HG03571 (cell line): ENCODE results near the gene NDUFA7.
"Not testable (repeated sequence)": the region's sequence is repeated elsewhere in the genome, so short reads cannot be mapped to it uniquely, and the experiment has no call there.

ENCODE experiments used
- ATAC-seq: cut with Tn5 transposase; IDR thresholded peaks from one replicate; pipeline ENCODE4 v1.9.1; 2021; ENCODE audit not compliant: unreplicated experiment

Gene NDUFA7

DNA sequence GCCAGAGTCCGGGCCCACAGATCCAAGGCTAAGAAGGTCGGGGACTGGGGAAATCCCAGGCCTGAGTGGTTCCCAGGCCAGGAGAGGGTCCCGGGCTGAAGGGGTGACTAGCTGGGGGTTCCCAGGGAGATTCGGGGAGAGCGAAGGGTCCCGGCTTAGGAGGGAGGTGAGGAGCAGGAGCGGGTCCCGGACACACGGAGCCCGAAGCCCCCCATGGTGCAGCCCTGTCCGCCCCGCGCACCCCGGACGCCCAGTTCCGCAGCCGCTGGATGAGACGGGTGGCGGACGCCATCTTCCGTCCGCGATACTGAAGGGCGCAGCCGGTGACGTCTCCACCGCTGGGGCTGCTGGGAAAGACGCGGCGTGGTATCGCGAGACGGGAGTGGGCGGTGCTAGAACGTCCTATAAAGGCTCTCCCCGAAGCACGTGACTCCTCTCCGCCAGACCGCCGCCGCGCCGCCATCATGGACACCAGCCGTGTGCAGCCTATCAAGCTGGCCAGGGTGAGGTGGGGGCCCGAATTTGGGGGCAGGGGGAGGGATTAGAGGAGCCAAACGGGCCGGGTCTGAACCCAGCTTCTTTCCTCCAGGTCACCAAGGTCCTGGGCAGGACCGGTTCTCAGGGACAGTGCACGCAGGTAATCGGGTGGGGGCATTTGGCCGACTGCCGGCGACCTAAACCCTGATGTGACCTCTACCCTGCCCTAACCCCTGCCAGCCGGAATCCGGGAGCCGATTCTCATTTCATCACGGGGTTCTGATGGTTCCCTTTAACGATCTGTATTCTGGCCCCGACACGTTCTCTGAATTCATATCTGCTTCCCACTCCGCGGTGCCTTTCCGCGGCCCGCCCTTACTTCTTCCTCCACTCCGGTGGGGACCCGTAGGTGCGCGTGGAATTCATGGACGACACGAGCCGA is at the start of gene NDUFA7, which contains the start of gene RPS28:
Gene NDUFA7, minus strand, starts transcription at position 309 of the 919 bp plus-strand sequence. Its CDS starts 17 bp downstream, at position 292.
Gene RPS28, plus strand, starts transcription at position 430 of the 919 bp plus-strand sequence. Its CDS starts 35 bp downstream, at position 465.
- ATAC-seq = peak; percentile 65

DNA sequence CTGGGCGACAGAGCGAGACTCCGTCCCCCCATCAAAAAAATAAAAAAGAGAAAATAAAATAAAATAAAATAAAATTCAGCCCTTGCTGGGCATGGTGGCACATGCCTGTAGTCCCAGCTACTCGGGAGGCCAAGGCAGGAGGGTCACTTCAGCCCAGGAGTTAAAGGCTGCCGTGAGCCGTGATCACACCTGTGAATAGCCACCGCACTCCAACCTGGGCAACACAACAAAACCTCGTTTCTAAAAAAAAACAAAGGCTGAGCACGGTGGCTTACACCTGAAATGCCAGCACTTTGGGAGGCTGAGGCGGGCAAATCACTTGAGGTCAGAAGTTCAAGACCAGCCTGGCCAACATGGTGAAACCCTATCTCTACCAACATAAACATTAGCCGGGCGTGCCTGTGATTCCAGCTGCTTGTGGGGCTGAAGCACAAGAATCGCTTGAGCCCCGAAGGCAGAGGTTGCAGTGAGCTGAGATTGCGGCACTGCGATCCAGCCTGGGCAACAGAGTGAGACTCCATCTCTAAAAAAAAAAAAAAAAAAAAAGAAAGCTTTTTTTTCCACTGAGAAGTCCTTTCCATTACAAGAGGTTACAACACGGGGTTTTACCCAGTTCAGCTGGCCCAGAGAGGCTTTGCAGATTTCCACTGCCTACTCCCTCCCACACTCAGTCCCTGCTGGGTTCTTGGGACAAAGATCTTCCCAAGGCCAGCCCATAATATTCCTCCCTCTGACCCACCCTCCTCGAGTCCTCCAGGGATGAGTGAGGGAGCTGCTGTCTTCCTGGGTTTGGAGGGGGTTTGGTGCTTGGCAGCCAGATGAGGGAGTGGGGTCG is 49.2 kb upstream of the NDUFA7 start:
- ATAC-seq = no peak

- ATAC-seq = no peak
Measured at GRCh38 chr19:8367327-8368001, 46.3 kb upstream of the NDUFA7 start.

DNA sequence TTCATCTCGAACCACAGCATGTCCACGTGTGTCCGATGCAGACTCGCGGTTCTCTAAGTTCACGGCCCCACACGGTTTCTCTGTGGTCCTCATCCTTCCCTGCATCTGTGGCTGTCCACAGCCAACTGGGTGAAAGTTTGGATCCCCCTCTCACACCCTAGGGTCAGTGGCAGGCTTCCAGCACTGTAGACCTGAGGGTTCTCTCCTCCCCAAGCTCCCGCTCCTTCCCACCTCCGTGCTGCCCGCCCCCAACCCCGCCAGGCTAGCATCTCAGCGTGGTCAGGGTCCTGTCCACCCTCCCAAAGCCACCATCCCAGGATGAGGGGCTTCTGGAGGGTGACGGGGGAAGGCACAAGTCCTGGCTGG is 45.8 kb upstream of the NDUFA7 start:
- ATAC-seq = no peak

GRCh38 chr19:8366121-8366581 is 45.0 kb upstream of the NDUFA7 start:
- ATAC-seq = no peak

- ATAC-seq = no peak
Measured at GRCh38 chr19:8363803-8364771, 42.9 kb upstream of the NDUFA7 start, which contains the start of gene ANGPTL4. TSS of gene ANGPTL4 (plus strand) at chr19:8364155. CDS start at chr19:8364322, 167 bp downstream.

GRCh38 chr19:8361921-8362793 is 41.0 kb upstream of the NDUFA7 start:
- no peak for ATAC-seq

GRCh38 chr19:8360196-8360595 is 39.0 kb upstream of the NDUFA7 start:
- ATAC-seq = no peak

GRCh38 chr19:8358948-8359347 is 37.8 kb upstream of the NDUFA7 start:
- no peak for ATAC-seq

GRCh38 chr19:8357007-8357521 is 35.9 kb upstream of the NDUFA7 start:
- ATAC-seq = no peak

DNA sequence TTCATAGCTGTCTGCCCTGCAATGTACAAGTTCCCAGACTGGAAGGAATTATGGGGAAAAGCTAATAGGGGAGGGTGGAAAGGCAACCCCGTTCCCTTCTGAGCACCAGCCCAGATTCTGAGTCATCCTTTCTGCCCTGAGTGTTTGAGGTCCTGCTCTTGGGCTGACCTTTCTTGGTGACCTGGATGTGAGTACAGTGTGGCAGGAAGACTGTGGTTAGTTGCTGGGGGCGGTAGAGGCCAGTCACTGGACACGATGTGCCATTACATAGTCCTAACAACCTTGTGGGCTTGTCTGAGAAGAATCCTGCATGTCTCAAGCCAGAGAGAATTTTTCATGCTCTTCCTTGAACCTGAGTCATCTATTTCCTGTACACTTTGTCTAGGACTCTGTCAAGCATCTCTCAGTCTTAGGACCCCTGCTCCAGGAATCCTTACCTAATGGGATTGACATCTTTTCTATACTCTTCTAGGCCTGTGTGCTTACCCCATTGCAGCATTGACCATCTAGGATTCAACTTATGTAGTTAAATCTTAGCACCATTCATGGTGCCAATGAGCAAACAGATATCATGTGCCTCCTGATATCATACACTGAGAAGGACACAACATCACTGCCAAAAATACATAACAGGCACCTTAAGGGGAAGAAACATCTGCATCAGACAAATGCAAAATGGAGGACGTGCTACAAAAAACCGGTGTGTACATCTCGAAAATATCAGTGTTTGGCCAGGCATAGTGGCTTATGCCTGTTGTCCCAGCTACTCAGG is 34.6 kb upstream of the NDUFA7 start:
- no peak for ATAC-seq

DNA sequence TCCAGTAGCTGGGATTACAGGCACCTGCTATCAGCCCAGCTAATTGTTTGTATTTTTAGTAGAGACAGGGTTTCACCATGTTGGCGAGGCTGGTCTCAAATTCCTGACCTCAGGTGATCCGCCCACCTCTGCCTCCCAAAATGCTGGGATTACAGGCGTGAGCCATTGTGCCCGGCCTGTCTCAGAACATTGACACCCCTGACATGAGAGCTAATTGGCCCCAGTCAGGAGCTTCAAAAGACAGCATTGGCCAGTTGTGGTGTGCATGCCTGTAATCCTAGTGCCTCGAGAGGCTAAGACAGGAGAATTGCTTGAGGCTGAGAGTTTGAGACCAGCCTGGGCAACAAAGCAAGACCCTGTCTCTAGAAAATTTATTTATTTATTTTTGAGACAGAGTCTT is 31.7 kb upstream of the NDUFA7 start:
- not testable (repeated sequence) for ATAC-seq

- no peak for ATAC-seq
Measured at GRCh38 chr19:8352134-8352827, 31.1 kb upstream of the NDUFA7 start.

GRCh38 chr19:8349629-8350372 is 28.6 kb upstream of the NDUFA7 start:
- not testable (repeated sequence) for ATAC-seq

- ATAC-seq = no peak
Measured at GRCh38 chr19:8343483-8343844, 22.3 kb upstream of the NDUFA7 start.

DNA sequence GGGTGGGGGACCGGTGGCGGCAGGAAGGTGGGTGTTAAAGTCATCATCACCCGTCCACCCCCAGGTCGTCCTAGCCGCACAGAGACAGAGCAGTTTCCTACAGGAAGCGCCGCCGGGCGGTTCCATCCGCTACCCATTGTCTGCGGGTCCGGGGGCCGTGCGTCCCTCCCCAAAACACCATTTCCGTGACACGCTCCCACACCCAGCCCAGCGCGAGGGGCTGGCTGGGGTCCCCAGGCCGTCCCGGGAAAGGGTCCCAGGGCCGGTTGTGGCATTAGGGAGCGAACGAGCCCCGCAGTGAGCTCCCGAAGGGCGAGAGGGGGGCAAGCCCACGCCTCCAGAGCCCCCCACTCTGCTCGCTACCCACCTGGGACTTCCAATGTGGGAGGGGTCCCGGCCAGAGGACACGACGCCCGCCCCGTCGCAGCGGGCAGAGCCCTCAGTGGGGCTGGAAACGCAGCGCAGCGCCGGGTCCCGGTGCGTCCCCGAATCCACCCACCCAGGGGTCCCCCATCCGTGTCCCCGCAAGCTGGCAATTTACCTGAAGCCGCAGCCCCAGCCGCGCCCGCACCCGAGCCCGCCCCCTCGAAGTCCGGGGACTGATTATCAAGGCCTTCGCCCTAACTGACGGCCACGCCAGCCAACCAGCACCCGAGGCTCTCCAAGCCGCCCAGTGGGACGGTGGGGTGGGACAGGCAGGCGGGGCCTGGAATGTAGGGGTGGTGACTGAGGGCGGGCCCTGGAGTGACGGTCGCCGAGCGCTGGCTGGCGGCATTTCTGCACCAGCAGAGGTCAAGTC is 21.7 kb upstream of the NDUFA7 start, which contains the start of gene KANK3:
Gene KANK3, minus strand, starts transcription at position 579 of the 799 bp plus-strand sequence. CDS start 5,434 bp downstream, outside the sequence.
- ATAC-seq = peak; percentile 84
